Stomach (tissue), 9 donors: ENCODE data around the gene LENG1. TPM values are rescaled to one million over a fixed set of nuclear protein-coding genes. Genes with fewer than 3 reads are reported as not detected.

ENCODE experiments used
- DNase-seq, 2 donors: peaks; one replicate each; pipeline versions ENCODE4 v3.0.0 to v3.0.0-alpha.2; 2013 to 2019
- H3K27ac ChIP-seq, 5 donors: fragments of 200-600 bp in 4 of 5; sonication (generic) in 4 of 5; one replicate each; pipeline ENCODE4 v1.5.1; 2013 to 2019; ENCODE audit warnings: mild to moderate bottlenecking in 1 of 5, moderate library complexity in 1 of 5
- H3K27me3 ChIP-seq, 3 donors: fragments of 200-600 bp; sonication (generic); one replicate each; pipeline ENCODE4 v1.5.1; 2017 to 2019; ENCODE audit warnings: mixed run types in 1 of 3
- H3K36me3 ChIP-seq, 4 donors: fragments of 200-600 bp; sonication (generic); 1 replicate in 3 of 4; 2 replicates in 1 of 4; pipeline ENCODE4 v1.5.1; 2016 to 2019
- H3K4me1 ChIP-seq, 4 donors: fragments of 200-600 bp; sonication (generic); one replicate each; pipeline ENCODE4 v1.5.1; 2016 to 2019
- H3K4me3 ChIP-seq, 4 donors: fragments of 200-600 bp; sonication (generic) in 3 of 4; one replicate each; pipeline ENCODE4 v1.5.1; 2016 to 2019; ENCODE audit warnings: mild to moderate bottlenecking in 1 of 4
- H3K9me3 ChIP-seq, 4 donors: fragments of 200-600 bp; sonication (generic); one replicate each; pipeline ENCODE4 v1.5.1; 2016 to 2019
- EP300 ChIP-seq: sonication (generic); formaldehyde crosslinking; IDR thresholded peaks from one replicate; pipeline ENCODE4 v1.6.1; 2017; ENCODE audit warnings: antibody characterized with exemption
- POLR2A ChIP-seq, 4 donors: fragments of 450-650 bp; IDR thresholded peaks; one replicate each; pipeline ENCODE4 v1.6.1; 2016; ENCODE audit warnings: antibody characterized with exemption in 4 of 4, control low read depth in 2 of 4, mild to moderate bottlenecking in 1 of 4, moderate library complexity in 1 of 4
- POLR2AphosphoS5 ChIP-seq, 3 donors: sonication (generic); formaldehyde crosslinking; IDR thresholded peaks; one replicate each; pipeline ENCODE4 v1.6.1; 2016; ENCODE audit warnings: antibody characterized with exemption in 3 of 3
- whole genome bisulfite sequencing, 5 donors: extraction: QIAGEN DNeasy Blood & Tissue Kit in 3 of 5; methylation state at CpG; one replicate each; pipeline versions ENCODE4 v1.1.5 to v1.1.7; 2013 to 2018; 5-methylcytosine and 5-hydroxymethylcytosine counted together
- intact Hi-C: fragments of 100-400 bp; cut with DNase I; formaldehyde crosslinking; loops from one replicate; pipeline ENCODE4 v1.15.1; 2023; ENCODE audit warnings: low total_unique reads
- polyA plus RNA-seq, 3 donors: library from polyadenylated mRNA; stranded (reverse); fragments of 200-250 nt; gene quantifications; one replicate each; pipeline ENCODE4 v1.2.3, GENCODE V29; 2013
- total RNA-seq, 5 donors: library from RNA; depleted of rRNA; stranded (reverse); fragments of >200 nt; gene quantifications; one replicate each; pipeline versions ENCODE4 v1.1.0 to v1.2.3, GENCODE V29; 2014 to 2016
- TF ChIP-seq, protein P1 (sequence below), 7 experiments: fragments of 450-650 bp in 4 of 7; fragments of 200-600 bp in 3 of 7; sonication (generic) in 3 of 7; IDR thresholded peaks; one replicate each; pipeline ENCODE4 v1.5.1; 2016 to 2019; ENCODE audit warnings: antibody characterized with exemption in 7 of 7, control low read depth in 2 of 7, mild to moderate bottlenecking in 1 of 7
- donor health status: healthy with polysubstance abuse.
- donor health status: Bipolar disorder and iron deficiency.
- donor health status: healthy.

The LENG1 gene
- total and polyA plus RNA-seq, 8 donors, result 4.2 to 35.6 (median 10.3) TPM; not detected in 2

DNA sequence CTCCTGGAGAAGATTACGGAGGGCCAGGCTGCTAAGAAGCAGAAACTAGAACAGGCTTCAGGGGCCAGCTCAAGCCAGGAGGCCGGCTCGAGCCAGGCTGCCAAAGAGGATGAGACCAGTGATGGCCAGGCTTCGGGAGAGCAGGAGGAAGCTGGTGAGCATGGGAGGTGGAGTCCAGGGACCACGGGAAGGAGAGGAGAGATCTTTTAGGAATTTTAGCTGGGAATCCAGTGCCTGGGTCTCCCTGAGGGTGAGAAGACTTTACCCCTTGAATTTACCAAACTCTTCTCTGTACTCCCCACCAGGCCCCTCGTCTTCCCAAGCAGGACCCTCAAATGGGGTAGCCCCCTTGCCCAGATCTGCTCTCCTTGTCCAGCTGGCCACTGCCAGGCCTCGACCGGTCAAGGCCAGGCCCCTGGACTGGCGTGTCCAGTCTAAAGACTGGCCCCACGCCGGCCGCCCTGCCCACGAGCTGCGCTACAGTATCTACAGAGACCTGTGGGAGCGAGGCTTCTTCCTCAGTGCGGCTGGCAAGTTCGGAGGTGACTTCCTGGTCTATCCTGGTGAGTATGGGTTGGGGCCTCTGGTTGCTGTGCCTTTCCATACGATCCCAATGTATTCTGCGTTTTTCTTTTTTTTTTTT, 32.4 kb upstream of the LENG1 start:
- intact Hi-C loops, result no loop called here
- H3K4me3 ChIP-seq, result peak overlapping the region; percentile 75 to 93 (median 84)
- H3K9me3 ChIP-seq, result no peaks in the 10 kb centered on the region
- WGBS, 5 donors, result 56 to 62% (median 57%) methylated on average over 19 of the region's 19 CpGs
- H3K4me1 ChIP-seq, result peaks cover 26 to 40% (median 36%) of the 10 kb centered on the region in 4 donors
- peak overlapping the region; percentile 97 to 99 (median 99) for H3K27ac ChIP-seq
- peaks cover 8 to 39% (median 30%) of the 10 kb centered on the region in 4 donors for H3K36me3 ChIP-seq
- H3K27me3 ChIP-seq, result no peaks in the 10 kb centered on the region
- TF ChIP-seq, protein P1, sequence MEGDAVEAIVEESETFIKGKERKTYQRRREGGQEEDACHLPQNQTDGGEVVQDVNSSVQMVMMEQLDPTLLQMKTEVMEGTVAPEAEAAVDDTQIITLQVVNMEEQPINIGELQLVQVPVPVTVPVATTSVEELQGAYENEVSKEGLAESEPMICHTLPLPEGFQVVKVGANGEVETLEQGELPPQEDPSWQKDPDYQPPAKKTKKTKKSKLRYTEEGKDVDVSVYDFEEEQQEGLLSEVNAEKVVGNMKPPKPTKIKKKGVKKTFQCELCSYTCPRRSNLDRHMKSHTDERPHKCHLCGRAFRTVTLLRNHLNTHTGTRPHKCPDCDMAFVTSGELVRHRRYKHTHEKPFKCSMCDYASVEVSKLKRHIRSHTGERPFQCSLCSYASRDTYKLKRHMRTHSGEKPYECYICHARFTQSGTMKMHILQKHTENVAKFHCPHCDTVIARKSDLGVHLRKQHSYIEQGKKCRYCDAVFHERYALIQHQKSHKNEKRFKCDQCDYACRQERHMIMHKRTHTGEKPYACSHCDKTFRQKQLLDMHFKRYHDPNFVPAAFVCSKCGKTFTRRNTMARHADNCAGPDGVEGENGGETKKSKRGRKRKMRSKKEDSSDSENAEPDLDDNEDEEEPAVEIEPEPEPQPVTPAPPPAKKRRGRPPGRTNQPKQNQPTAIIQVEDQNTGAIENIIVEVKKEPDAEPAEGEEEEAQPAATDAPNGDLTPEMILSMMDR (IDR thresholded peaks at IDR 0.05), result no peak
- TF ChIP-seq POLR2AphosphoS5 (IDR thresholded peaks at IDR 0.05) (no peak), EP300 (no peak), POLR2A (IDR thresholded peaks at IDR 0.05) (no peak)
- no peak for DNase-seq

DNA sequence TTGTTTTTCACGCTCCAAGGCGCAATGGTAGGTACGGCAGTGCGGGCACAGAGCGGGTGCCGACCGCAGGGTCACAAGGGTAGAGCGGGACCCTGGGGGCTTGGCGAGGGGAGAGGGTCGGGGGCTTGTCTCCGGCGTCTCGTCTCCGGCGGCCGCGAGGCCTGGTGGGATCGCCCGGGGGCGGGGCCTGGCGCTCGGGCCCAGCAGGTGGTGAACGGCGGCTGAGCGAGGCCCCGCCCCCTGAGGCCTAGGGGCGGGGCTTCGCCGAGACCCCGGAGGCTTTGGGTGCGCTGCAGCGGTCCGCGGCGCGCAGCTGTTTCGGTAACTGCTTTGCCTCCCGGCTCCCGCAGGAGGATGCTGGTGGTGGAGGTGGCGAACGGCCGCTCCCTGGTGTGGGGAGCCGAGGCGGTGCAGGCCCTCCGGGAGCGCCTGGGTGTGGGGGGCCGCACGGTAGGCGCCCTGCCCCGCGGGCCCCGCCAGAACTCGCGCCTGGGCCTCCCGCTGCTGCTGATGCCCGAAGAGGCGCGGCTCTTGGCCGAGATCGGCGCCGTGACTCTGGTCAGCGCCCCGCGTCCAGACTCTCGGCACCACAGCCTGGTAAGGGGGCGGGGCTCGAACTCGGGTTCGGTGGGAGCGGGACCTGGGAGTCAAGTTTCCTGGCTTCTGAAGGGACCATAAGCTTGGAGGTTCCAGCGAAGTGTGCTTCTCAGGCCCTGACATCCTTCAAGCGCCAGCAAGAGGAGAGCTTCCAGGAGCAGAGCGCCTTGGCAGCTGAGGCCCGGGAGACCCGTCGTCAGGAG, 31.7 kb upstream of the LENG1 start, which contains the start of gene TSEN34:
TSEN34 (plus strand) TSS at position 298 of the 800 bp plus-strand sequence; CDS start at position 355, 57 bp downstream.
- H3K27me3 ChIP-seq, result no peaks in the 10 kb centered on the region
- intact Hi-C loops, result no loop called here
- H3K9me3 ChIP-seq, result no peaks in the 10 kb centered on the region
- peaks cover 28 to 45% (median 40%) of the 10 kb centered on the region in 4 donors for H3K4me1 ChIP-seq
- peaks cover 15 to 44% (median 36%) of the 10 kb centered on the region in 4 donors for H3K36me3 ChIP-seq
- 0 to 4% (median 1%) methylated on average over 23 to 77 of the region's 77 CpGs for WGBS, 5 donors
- no peak for TF ChIP-seq EP300
- TF ChIP-seq, protein P1 (IDR thresholded peaks at IDR 0.05), result no peak
- TF ChIP-seq POLR2AphosphoS5 (IDR thresholded peaks at IDR 0.05), result peak in 1 of 3 donors; percentile 68
- TF ChIP-seq POLR2A (IDR thresholded peaks at IDR 0.05), result no peak
- peak within 1 kb of the TSS; percentile 75 to 93 (median 84) for H3K4me3 ChIP-seq
- peak; percentile 91 to 97 for DNase-seq
- H3K27ac ChIP-seq, result peak within 1 kb of the TSS; percentile 97 to 99 (median 99)

DNA sequence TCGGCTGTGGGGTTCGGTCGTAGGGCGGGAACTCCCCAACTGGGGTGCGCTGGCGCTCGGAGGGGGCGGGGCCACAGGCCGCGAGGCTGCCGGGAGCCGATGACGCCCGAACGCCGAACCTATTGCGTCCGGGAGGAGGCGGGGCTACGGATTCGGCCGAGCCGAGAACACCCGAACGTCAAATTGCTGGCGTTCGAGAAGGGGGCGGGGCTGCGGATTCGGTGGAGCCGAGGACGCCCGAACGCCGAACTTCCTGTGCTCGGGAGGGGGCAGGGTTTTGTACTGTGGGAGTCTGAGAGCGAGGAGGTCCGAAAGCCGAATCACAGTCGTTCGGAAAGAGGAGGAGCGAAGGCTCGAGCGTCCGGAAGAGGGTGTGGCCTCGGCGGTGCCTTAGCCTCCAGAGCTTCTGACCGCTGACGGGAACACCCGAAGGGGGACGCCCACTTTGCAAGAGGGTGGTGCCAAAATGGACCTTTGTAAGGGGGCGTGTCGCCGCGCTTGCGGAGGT, 31.0 kb upstream of the LENG1 start:
- peak overlapping the region; percentile 97 to 99 (median 99) for H3K27ac ChIP-seq
- H3K4me3 ChIP-seq, result peak overlapping the region; percentile 75 to 93 (median 84)
- 0 to 1% (median 0%) methylated on average over 18 to 56 of the region's 56 CpGs for WGBS, 5 donors

More for the DNA sequence above, 31.0 kb upstream of the LENG1 start:
- Histone ChIP-seq H3K9me3 (no peaks in the 10 kb centered on the region), H3K4me1 (peaks cover 28 to 45% (median 40%) of the 10 kb centered on the region in 4 donors), H3K36me3 (peaks cover 16 to 46% (median 38%) of the 10 kb centered on the region in 4 donors), H3K27me3 (no peaks in the 10 kb centered on the region)
- intact Hi-C loops, result no loop called here
- DNase-seq, result peak; percentile 100
- TF ChIP-seq POLR2AphosphoS5 (IDR thresholded peaks at IDR 0.05) (peak in 1 of 3 donors; percentile 53), EP300 (no peak), POLR2A (IDR thresholded peaks at IDR 0.05) (no peak)
- TF ChIP-seq, protein P1 (IDR thresholded peaks at IDR 0.05), result no peak
